Liver (tissue), 4 donors: ENCODE data around the gene APLN. TPM values are rescaled to one million over a fixed set of nuclear protein-coding genes. Genes with fewer than 3 reads are reported as not detected.

Source experiments
- polyA plus RNA-seq, 2 donors: library from polyadenylated mRNA; stranded (reverse) in 1 of 2; unstranded in 1 of 2; fragments of 200-250 nt in 1 of 2; fragments of >200 nt in 1 of 2; fragmentation: Nextera tagmentation in 1 of 2; extraction: Ambion mirVana in 1 of 2; gene quantifications; one replicate each; pipeline versions ENCODE4 v1.2.1 to v1.2.3, GENCODE V29; 2013 to 2015
- total RNA-seq, 2 donors: library from RNA; depleted of rRNA; stranded (reverse); fragments of >200 nt; gene quantifications; one replicate each; pipeline ENCODE4 v1.2.3, GENCODE V29; 2014
- donor health status: healthy.
- donor health status: healthy.
- donor health status: healthy.

Gene APLN
- total and polyA plus RNA-seq, 4 donors = 0.19 to 0.33 TPM; not detected in 2

Other genes starting within 250 kb of the APLN start
- gene SMARCA1, start 131.5 kb downstream of the APLN start, total RNA-seq = 10 to 100 TPM; 31.3 to 44.2 TPM
- 10 to 100 TPM; 14.7 to 16.5 TPM for gene SMARCA1, start 131.5 kb downstream of the APLN start, polyA plus RNA-seq
- 10 to 100 TPM in 1 of 2 donors, 1 to 10 TPM in 1; 6.4 to 13.1 TPM for gene OCRL, start 114.7 kb downstream of the APLN start, total RNA-seq
- 1 to 10 TPM; 3.1 to 5.0 TPM for gene OCRL, start 114.7 kb downstream of the APLN start, polyA plus RNA-seq
- gene XPNPEP2, start 84.0 kb upstream of the APLN start, total RNA-seq = 1 to 10 TPM in 1 of 2 donors, under 1 TPM in 1; 0.19 to 2.1 TPM
- gene XPNPEP2, start 84.0 kb upstream of the APLN start, polyA plus RNA-seq = 10 to 100 TPM in 1 of 2 donors, 1 to 10 TPM in 1; 7.7 to 23.0 TPM
- 1 to 10 TPM; 4.5 to 9.5 TPM for gene SASH3, start 125.0 kb upstream of the APLN start, total RNA-seq
- 1 to 10 TPM; 1.8 to 3.2 TPM for gene SASH3, start 125.0 kb upstream of the APLN start, polyA plus RNA-seq
- gene ZDHHC9, start 188.9 kb upstream of the APLN start, total RNA-seq = 10 to 100 TPM; 10.2 to 23.1 TPM
- 10 to 100 TPM; 25.6 to 26.8 TPM for gene ZDHHC9, start 188.9 kb upstream of the APLN start, polyA plus RNA-seq